Measurements from ENCODE around the gene FBXO31. TPM values are rescaled to one million over a fixed set of nuclear protein-coding genes. Genes with fewer than 3 reads are reported as not detected.

The FBXO31 gene
- total RNA-seq, 2 donors from 2014 or later: 18.6 to 22.1 TPM

DNA sequence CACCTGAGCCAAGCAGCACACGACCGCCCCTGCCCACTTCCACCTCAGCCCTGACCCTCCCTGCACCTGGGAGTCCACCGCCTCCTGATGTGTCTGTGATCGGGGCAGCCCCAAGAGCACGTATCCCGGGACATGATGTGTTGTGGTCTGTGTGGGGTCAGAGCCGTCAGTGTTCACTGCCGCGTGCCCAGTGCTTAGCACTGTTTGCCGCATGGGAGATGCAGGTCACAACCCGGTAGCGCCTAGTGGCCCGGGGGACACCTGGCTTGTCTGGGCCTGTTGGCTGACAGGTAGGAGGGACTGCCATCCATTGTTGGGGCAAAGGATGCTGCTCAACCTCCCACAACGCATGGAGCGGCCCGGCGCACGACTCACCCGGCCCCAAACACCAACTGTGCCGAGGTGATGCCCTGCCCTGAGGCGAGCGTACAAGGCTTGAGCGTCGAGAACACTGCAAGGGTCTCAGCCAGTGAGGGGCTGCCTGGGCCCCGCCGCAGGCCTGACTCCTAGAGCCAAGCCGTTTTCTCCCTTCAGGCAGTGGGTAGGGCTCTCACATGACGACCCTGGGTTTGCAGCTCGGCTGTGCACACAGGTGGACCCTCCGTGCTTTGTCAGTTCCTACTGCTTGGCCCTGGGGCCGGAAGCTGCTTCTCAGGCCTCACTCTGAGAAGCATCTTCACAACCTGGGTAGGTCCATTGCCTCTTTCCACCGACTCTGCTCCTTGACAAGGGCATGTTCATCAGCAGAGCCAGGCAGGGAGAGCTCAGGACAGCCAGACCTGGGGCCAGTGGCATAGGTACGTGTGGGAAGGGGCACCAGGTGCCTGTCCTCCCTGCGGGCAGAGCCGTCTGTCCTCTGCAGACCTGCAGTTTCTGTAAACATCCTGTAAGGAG lies 60.5 kb downstream of the FBXO31 start:
- H3K36me3 ChIP-seq (ENCODE audit: control insufficient read depth, insufficient read depth, low read length): no peaks in the 10 kb centered on the region
- H3K27me3 Mint-ChIP-seq (ENCODE audit: insufficient read depth): no peaks in the 10 kb centered on the region
- H3K27me3 ChIP-seq (ENCODE audit: control insufficient read depth, insufficient read depth, low read length, poor library complexity, severe bottlenecking): no peaks in the 10 kb centered on the region
- H3K27ac Mint-ChIP-seq: no peak overlapping the region
- H3K9ac ChIP-seq (ENCODE audit: extremely low read depth, low read length, poor library complexity, severe bottlenecking): no peak overlapping the region
- no peak overlapping the region for H3K4me3 ChIP-seq (ENCODE audit: low read length)
- TF ChIP-seq, protein P1, sequence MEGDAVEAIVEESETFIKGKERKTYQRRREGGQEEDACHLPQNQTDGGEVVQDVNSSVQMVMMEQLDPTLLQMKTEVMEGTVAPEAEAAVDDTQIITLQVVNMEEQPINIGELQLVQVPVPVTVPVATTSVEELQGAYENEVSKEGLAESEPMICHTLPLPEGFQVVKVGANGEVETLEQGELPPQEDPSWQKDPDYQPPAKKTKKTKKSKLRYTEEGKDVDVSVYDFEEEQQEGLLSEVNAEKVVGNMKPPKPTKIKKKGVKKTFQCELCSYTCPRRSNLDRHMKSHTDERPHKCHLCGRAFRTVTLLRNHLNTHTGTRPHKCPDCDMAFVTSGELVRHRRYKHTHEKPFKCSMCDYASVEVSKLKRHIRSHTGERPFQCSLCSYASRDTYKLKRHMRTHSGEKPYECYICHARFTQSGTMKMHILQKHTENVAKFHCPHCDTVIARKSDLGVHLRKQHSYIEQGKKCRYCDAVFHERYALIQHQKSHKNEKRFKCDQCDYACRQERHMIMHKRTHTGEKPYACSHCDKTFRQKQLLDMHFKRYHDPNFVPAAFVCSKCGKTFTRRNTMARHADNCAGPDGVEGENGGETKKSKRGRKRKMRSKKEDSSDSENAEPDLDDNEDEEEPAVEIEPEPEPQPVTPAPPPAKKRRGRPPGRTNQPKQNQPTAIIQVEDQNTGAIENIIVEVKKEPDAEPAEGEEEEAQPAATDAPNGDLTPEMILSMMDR (conservative IDR thresholded peaks at IDR 0.05): no peak
- H3K27ac ChIP-seq (ENCODE audit: low read depth, low read length): no peak overlapping the region
- H3K36me3 Mint-ChIP-seq (ENCODE audit: low read depth): no peaks in the 10 kb centered on the region
- H3K9me3 ChIP-seq (ENCODE audit: control insufficient read depth, low read length): no peaks in the 10 kb centered on the region
- H3K4me1 ChIP-seq (ENCODE audit: control insufficient read depth, insufficient read depth, low read length): no peaks in the 10 kb centered on the region
- H3K4me3 Mint-ChIP-seq: no peak overlapping the region
- no peaks in the 10 kb centered on the region for H3K9me3 Mint-ChIP-seq
- 92 to 94% methylated on average over 22 to 35 of the region's 35 CpGs for WGBS, 2 experiments (ENCODE audit: insufficient coverage in 1 of 2, insufficient read length in 1 of 2)
- DNase-seq: no peak
- H3K4me1 Mint-ChIP-seq: peaks cover 7% of the 10 kb centered on the region

DNA sequence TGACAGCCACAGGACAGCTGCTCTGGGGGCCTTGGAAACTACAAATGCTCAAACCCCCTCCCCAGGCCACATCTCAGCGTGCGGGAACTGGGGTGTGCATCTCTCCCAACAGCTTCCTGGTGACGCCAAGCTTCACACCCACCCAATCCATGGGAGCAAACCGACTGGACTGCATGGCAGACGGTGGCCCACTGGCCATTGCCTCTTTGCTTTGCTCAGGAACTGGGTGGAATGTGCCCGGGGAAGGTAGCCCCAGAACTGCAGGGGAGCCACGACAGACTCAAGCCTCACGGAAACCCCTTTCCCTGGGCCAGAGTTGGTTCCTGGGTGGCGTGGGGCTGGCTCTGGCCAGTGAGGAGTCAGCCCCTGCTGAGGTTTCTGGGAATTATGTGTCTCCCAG lies 61.2 kb downstream of the FBXO31 start:
- Histone ChIP-seq H3K9ac (ENCODE audit: extremely low read depth, low read length, poor library complexity, severe bottlenecking) (no peak overlapping the region), H3K27ac (ENCODE audit: low read depth, low read length) (no peak overlapping the region), H3K27me3 (ENCODE audit: control insufficient read depth, insufficient read depth, low read length, poor library complexity, severe bottlenecking) (no peaks in the 10 kb centered on the region), H3K4me3 (ENCODE audit: low read length) (no peak overlapping the region), H3K4me1 (ENCODE audit: control insufficient read depth, insufficient read depth, low read length) (no peaks in the 10 kb centered on the region), H3K36me3 (ENCODE audit: control insufficient read depth, insufficient read depth, low read length) (no peaks in the 10 kb centered on the region), H3K9me3 (ENCODE audit: control insufficient read depth, low read length) (no peaks in the 10 kb centered on the region)
- TF ChIP-seq, protein P1 (conservative IDR thresholded peaks at IDR 0.05): no peak
- Mint-ChIP-seq H3K9me3 (no peaks in the 10 kb centered on the region), H3K36me3 (ENCODE audit: low read depth) (no peaks in the 10 kb centered on the region), H3K27me3 (ENCODE audit: insufficient read depth) (no peaks in the 10 kb centered on the region), H3K4me1 (peaks cover 8% of the 10 kb centered on the region), H3K27ac (no peak overlapping the region), H3K4me3 (no peak overlapping the region)
- WGBS, 2 experiments (ENCODE audit: insufficient coverage in 1 of 2, insufficient read length in 1 of 2): 94% methylated on average over 7 to 9 of the region's 9 CpGs
- DNase-seq: no peak

DNA sequence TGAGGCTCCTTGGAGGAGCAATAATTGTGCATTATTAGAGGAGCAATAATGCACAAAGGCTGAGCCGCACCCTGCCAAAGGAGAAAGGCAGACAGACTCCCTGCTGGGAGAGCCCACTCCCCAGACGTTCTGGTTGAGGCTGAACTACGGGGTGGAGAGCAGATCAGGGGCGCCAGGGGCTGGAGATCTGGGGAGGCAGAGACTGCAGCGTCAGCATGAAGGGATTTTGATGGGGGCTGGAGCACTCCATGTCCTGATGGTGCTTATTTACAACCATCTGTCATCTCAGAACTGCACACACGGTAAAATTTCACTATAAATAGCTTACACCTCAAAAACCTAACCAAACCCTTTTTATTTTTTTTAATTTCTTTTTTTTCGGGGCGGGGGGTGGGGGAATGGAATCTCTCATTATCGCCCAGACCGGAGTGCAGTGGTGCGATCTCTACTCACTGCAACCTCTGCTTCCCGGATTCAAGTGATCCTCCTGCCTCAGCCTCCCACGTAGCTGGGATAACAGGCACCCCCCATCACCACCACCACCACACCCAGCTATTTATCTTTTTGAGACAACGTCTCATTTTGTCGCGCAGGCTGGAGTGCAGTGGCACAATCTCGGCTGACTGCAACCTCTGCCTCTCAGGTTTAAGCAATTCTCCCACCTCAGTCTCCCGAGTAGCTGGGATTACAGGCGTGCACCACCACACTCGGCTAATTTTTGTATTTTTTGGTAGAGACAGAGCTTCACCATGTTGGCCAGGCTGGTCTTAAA lies 62.1 kb downstream of the FBXO31 start:
- TF ChIP-seq, protein P1 (conservative IDR thresholded peaks at IDR 0.05): no peak
- Mint-ChIP-seq H3K4me1 (peaks cover 8% of the 10 kb centered on the region), H3K4me3 (no peak overlapping the region), H3K36me3 (ENCODE audit: low read depth) (no peaks in the 10 kb centered on the region), H3K27ac (no peak overlapping the region), H3K9me3 (no peaks in the 10 kb centered on the region), H3K27me3 (ENCODE audit: insufficient read depth) (no peaks in the 10 kb centered on the region)
- no peaks in the 10 kb centered on the region for H3K36me3 ChIP-seq (ENCODE audit: control insufficient read depth, insufficient read depth, low read length)
- DNase-seq: no peak
- no peak overlapping the region for H3K4me3 ChIP-seq (ENCODE audit: low read length)
- H3K9me3 ChIP-seq (ENCODE audit: control insufficient read depth, low read length): no peaks in the 10 kb centered on the region
- H3K27ac ChIP-seq (ENCODE audit: low read depth, low read length): no peak overlapping the region
- H3K27me3 ChIP-seq (ENCODE audit: control insufficient read depth, insufficient read depth, low read length, poor library complexity, severe bottlenecking): no peaks in the 10 kb centered on the region
- H3K4me1 ChIP-seq (ENCODE audit: control insufficient read depth, insufficient read depth, low read length): no peaks in the 10 kb centered on the region
- 86 to 93% methylated on average over 10 to 20 of the region's 20 CpGs for WGBS, 2 experiments (ENCODE audit: insufficient coverage in 1 of 2, insufficient read length in 1 of 2)
- H3K9ac ChIP-seq (ENCODE audit: extremely low read depth, low read length, poor library complexity, severe bottlenecking): no peak overlapping the region

All from endodermal cell (in vitro differentiated cells).